ENCODE data around the gene MTMR12.

DNA sequence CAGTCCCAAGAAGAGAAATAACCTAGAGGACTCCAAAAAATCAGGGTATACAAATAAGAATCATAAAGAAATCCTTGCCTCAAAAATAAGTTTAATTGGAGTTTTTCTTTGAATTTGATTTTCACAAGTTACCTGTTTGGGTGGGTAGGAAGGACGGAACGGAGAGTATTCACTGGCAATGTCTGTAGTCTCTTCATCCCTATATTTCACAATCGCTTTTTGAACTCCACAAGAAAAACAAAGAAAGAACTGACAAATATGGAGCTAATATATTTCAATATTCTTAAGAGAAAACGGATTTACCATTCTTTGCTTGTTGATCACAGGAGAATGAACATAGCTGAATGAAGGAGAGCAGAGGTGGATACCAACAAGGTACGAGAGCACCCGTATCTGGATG is 30.1 kb downstream of the MTMR12 start:
- TF ChIP-seq POLR2A (IDR thresholded peaks at IDR 0.05; ENCODE audit: low read depth, low read length) (no peak), POLR2AphosphoS5 (IDR thresholded peaks at IDR 0.05; ENCODE audit: low read depth, low read length) (no peak)

All from GM12892 (cell line).